ENCODE measurements around the gene APIP.

DNA sequence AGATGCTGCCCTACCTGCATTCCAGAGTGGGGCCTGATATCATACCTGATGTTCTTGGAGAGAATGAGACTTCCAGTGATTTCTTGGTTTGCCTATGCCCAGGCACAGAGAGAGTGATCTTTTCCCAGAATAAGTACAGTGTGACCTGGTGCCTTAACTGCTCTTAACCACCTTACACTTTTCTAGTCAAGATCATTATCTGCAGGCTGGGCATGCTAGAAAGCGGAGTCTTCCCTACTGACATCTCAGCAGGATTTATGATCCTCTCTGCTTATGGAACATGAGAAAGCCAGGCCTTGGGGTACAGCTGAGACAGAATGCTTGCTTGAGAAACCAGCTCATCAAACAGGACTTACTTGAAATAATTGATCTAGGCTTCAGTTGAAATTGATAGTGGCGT, 53.1 kb downstream of the APIP start:
- TF ChIP-seq, protein P1, sequence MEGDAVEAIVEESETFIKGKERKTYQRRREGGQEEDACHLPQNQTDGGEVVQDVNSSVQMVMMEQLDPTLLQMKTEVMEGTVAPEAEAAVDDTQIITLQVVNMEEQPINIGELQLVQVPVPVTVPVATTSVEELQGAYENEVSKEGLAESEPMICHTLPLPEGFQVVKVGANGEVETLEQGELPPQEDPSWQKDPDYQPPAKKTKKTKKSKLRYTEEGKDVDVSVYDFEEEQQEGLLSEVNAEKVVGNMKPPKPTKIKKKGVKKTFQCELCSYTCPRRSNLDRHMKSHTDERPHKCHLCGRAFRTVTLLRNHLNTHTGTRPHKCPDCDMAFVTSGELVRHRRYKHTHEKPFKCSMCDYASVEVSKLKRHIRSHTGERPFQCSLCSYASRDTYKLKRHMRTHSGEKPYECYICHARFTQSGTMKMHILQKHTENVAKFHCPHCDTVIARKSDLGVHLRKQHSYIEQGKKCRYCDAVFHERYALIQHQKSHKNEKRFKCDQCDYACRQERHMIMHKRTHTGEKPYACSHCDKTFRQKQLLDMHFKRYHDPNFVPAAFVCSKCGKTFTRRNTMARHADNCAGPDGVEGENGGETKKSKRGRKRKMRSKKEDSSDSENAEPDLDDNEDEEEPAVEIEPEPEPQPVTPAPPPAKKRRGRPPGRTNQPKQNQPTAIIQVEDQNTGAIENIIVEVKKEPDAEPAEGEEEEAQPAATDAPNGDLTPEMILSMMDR (IDR thresholded peaks at IDR 0.05), result no peak
- no peak for TF ChIP-seq POLR2A (IDR thresholded peaks at IDR 0.05)

All from Peyer's patch (tissue), 4 donors.